Activated CD4-positive, CD25-positive, alpha-beta regulatory T cell treated with anti-CD3 and anti-CD28 coated beads, Interleukin-2, amount 50 U/mL, for 24 hours (primary cell): ENCODE data around the gene SPTBN1.

Experiments
- ATAC-seq, 2 donors: fragments of 150-1000 bp; cut with Tn5 transposase; one replicate each; pipeline ENCODE4 v1.10.0; 2021; ENCODE audit warnings: mild to moderate bottlenecking in 1 of 2, moderate library complexity in 1 of 2

The SPTBN1 gene

DNA sequence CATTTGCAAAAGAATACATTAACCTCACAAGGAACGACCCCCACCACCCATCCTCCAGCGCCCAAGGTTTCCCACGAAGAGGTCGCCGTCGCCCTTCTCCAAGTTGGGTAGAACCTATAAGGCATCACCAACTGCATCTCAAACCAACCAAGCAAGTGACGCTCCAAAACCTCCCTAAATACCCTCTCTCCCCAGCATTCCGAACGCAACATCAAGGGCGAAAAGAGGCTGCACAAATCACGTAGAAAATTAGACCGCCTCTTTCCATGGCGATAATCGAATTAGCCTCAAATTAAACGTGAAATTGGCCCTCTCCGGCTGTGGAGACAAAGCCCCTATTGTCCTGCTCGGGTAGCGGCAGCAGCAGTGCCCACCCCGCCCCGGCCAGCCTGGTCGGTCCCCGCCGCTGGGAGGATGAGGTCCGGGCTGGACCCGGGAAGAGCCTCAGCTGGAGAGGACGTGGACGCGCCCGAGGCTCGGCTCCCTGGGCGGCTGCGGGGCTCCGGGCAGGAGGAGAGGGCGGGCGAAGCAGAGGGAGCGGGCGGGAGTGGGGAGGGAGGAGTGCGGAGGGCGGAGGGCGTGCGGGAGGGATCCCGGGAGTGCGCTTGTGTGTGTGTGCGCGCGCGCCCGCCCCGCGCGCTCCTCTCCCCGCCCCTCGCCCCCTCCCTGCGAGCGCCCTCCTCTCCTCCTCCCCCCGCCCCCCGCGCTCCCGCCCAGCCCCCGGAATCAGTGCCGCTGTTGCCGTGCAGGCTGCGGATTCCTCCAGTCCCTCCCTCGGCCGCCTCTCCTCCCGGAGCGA is at the start of gene SPTBN1:
TSS of gene SPTBN1 (plus strand) at position 765 of the 799 bp plus-strand sequence. CDS start 70,092 bp downstream, outside the sequence.
- ATAC-seq, result peak; percentile 26 to 31

DNA sequence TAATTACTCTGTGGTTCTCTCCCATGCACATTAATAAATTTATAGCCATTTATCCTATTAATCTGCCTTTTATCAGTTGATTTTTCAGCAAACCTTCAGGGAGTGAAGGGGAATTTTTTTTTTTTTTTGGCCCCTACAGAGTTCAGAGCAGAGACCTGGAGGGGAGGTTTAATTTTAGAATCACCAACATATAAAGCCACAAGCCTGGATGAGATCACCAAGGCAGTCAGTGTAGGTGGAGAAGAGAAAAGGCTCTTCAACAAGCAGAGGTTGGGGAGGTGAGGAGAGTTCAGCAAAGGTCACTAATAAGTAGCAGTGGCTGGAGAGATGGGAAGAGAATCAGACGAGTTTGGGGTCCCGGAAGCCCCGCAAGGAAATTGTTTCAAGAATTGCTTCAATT is 48.4 kb upstream of the SPTBN1 start:
- no peak for ATAC-seq

DNA sequence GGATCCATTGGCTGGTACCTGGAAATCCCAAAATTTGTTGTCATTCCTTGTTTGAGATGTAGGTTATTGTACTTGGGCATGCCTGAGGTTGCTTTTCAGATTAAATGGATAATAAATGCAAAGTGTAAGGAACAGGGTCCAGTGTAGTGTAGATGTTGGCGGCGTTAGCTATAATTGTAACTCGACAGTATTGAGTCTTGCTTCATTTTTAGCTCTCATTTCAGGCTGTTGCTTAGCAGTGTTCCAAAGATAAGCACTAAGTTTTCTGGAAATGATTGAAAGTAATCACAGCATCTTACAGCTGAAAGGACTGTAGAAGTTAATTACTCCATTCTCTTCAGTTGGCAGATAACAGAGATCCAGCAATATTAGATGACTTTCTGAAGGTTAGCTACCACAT is 47.8 kb upstream of the SPTBN1 start:
- ATAC-seq, result no peak

DNA sequence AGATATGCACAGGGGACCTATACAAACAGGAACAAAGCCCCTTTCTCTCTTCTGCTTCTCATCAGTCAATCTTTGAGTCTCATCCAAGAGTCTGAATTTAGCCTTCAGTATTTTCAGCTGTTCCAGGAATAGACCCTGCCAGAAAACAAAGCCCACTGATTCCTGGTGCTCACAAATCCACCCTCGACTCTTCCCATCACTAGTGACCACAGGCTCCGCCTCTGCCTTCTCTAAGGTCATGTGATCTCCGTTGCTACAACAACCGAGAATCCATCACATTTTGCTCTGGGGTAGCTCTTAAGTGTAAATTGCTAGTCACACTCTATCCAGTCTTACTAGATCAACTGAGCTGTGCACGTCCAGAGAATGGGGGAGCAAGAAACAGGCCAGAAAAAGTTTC is 46.4 kb upstream of the SPTBN1 start:
- no peak for ATAC-seq

DNA sequence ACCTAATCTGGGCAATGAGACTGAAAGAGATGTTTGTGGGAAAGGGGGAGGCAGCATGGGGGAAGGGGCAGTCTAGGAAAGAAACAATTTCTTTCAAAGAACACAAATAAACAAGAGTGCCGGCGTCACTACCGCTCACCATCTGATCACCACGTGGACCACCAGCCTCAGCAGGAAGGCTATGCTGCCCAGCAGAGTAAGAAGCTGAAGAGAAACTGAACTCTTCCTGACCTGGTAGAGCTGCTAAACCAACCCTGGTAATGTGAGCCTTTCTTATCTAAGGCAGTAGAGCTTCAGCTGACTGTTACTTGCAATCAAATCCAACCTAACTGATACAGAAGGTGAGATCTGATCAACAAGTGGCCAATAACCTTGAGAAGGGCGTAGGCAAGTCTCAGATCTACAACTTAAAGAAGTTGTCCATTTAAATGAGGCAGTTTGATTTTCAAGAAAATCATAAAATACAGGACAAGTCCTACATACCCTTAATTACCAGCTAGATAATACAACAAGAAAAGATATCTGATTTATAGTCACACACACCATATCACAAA is 44.2 kb upstream of the SPTBN1 start:
- ATAC-seq, result no peak

DNA sequence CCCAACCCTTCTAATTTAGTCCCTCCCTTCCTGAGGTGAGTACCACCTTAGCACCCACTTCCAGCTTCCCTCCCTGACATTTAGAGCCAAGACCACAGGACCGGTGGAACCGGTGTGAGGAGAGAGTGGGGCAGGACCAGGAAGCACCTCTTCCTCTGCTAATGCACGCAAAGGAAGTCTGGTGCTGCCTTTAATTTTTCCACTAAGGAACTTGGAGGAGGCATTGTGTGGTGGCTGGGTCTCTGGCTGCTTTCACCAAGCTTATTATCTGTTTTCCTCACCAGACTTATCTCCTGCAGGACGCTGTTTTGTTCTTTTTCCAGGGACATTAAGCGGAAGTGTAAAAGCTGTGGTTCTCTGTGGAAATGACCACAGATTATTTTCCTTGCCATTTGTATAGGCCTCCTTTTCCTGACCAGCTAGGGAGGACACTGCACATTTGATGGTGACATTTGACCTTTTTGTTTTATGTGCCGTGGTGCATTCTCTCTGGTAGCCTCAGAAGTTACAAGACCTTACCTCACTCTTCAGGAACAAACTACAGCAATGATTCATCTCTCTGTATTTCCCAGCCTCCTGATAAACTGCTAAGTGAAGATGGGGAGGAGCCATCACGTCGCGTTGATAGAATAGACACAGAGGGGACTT is 39.8 kb upstream of the SPTBN1 start:
- ATAC-seq, result no peak

DNA sequence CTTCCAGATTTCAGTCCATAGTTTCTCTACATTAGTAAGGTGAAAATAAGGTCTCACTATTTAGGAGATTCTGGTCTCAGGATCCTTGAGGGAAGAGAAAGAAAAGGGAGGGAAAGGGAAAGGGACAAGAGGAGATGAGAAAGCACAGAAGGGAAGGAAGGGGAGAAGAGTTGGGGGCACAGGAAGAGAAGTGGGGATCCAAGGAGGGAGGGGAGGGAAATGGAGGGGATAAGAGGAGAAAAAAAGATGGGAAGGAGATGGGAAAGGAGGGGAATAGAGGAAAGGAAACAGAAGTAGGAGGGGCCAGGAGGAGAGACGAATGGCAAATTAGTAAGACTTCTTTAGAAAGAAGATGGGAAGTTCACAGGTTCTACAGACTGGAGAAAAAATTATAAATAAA is 39.2 kb upstream of the SPTBN1 start:
- ATAC-seq, result no peak

DNA sequence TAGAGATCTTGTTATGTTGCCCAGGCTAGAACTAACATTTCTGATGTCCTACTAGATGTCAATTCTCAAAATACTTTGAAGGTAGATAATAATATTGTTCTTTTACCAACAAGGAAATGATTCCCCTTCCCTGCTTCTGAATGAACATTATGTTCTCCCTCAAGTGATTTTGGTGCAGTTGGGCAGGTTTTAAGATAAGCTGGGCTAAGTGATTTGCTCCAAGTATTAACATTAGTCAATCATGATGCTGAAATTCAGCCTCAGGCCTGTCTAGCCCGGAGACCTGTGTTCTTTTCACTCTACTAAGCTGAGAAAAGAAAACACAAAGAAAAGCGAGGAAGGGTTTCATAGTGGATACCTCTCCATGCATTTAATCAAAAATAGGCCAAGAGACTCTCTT is 38.5 kb upstream of the SPTBN1 start:
- ATAC-seq, result no peak

DNA sequence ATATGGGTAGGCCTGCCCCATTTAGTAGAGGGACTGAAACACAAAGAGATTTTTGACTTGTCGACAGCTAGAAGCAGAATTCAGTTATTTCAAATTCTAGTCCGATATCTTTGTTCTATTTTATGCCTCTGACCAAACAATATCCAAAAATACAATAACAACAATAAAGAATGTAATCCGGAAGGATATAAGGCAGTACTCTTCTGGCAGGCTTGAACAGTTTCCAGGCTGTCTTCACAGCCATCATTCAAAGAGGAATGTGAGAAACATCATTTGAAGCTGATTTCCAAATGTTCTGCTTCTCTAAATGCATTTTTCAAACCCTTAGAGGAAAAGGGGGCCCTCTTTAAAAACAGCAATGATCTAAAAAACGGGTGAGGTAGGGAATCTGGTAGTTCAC is 36.7 kb upstream of the SPTBN1 start:
- no peak for ATAC-seq

DNA sequence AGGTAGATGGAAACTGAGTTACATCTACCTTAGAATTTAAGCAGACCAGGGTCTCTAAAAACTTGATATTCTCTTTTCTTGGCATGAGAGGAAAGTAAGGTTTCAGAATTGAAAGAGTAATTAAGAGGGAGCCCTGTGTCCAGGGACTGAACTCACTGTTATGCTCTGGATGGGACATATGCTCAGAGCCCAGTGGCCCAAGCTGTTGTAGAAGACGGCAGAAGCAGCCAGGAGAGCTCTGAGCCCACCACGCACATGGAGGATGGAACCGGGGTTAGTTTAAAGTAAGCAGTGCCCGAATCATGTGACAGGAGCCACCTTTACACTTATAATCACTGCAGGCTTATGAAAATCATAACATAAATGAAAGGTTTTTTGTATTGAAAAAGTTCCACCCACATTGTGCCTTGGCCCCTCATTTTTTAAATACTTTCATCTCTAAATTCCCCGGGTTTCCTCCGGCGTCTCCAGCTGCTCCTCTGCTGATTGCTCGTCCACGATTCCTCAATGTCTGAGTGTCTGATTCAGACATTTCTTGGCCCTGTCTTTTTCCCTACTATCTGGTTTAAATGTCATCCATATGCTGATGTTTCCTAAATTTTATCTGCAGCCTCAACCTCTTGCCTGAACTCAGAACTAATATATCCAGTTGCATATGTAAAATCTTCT is 36.1 kb upstream of the SPTBN1 start:
- no peak for ATAC-seq

DNA sequence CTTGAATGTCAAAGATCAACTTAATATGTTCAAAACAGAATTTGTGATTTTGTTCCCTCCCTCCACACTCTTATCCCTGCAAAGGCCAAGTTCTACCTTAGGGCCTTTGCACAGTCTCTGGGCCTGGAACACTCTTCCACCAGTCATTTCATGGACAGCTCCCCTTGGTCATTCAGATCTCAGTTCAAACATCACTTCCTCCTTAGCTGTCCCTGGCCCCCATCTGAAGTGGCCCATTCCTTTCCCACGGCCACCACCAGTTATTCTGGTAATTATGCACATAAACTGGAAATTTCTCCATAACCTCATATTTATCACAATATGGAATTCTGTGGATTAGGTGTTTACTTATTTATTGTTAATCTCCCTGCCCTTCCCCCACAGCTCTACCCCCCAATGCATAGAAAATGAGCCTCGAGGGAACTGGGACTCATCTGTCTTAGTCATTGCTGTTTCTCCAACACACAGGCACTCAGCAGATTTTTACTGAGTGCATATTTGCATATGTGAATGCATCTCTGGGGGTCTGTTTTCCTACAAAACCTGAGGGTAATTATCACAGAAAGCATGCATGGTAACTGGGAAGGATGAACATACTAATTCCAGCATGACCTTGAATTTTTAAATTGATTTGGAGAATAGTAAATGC is 35.5 kb upstream of the SPTBN1 start:
- no peak for ATAC-seq

DNA sequence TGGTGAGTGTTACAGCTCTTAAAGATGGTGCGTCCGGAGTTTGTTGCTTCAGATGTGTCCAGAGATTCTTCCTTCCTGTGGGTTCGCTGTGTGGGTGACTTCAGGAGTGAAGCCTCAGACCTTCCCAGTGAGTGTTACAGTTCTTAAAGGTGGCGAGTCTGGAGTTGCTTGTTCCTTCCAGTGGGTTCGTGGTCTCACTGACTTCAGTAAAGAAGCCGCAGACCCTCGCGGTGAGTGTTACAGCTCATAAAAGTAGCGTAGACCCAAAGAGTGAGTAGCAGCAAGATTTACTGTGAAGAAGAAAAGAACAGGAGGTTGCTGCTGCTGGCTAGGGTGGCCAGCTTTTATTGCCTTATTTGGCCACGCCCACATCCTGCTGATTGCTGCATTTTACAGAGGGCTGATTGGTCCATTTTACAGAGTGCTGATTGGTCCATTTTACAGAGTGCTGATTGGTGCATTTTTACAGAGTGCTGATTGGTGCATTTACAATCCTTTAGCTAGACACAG is 34.0 kb upstream of the SPTBN1 start:
- peak in 1 of 2 donors; percentile 43 for ATAC-seq

DNA sequence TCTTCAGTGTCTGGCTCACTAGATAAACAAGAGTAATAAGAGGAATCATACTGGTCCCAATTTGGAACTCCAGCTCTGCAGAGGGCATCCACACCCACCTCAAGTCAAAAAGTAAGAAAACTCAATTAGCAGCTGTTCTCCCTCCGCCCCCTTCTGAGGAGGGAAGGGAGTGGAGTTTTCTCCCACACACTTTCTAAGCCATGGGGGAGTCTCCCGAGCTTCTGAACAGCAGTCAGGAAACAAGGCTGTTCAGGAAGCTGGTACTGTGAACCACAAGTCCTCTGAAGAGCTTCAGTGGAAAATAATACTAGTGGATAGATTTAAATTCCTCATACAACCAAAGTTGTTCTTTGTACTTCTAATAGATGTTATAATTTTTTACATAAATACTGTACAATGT is 32.9 kb upstream of the SPTBN1 start:
- no peak for ATAC-seq

DNA sequence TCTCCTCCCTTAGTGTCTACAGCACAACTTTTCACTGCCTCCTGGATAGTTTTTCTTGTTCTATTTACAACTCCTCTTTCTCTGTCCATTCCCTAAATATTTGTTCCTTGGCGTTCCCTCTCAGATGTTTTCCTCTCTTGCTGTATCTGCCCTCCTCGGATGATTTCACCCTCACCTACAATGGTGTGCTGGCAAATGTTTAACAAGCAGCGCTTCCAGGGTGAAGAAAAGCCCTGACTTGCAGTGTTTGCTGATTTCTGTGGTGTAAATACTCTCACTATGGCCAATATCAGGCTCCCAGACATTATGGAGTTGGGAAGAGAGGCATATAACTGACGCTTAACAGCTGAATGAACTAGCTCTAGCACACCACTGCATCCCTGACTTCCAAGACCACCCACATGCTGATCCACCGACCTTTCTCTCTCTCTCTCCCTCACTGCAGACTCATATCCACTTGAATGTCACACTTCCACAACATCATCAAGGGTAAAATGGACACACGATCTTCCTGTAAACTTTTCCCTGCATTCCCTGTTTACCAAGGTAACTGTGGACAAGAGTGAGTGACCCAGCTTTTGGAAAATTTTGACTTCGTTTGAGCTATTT is 31.5 kb upstream of the SPTBN1 start:
- ATAC-seq, result no peak

DNA sequence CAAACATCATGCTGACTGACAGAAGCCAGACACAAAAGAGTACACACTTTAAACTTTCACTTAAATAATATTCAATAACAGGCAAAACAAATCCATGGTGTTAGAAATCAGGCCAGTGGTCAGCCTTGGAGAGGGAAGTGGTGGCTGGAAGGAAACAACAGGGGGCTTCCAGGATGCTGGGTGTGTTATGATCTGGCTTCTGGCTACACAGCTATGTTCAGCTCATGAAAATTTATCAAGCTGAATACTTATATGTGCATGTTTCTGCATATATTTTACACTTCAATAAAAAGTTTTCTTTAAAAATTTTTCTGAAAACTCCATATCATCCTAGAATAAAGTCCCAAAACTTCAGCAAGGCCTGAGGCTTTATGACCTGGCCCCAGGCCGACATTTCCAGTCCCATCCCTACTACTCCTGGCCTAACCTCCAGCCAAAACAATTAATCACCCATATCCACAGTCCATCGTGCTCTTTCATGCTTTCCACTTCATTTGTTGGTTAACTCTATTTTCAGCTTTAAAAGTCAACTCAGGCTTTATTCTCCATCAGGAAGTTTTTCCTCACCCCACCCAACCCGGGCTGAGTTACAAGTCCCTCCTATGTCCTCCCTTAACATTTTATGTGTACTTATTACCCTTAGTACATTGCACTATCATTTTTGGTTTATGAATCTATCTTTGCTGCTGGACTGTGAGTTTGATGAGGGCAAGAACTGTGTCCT is 27.9 kb upstream of the SPTBN1 start:
- ATAC-seq, result no peak

DNA sequence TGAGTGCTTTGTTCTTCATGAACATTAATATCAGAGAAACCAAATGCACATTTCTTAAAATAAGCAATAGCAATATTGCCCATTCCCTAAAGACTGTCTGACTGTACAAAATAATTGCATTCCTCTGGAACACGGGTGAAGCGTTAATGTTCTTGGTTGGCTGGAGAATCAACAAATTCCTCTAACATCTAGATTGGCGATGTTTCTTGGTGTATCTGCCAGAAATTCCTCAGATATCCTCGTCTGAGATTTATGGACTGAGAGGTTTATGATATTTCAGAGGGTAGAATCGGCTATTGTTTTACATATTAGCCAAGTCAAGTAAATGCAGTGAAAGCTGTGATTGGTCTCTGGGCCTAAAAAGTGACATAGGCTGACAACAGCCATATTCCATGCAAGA is 27.1 kb upstream of the SPTBN1 start:
- ATAC-seq, result no peak

DNA sequence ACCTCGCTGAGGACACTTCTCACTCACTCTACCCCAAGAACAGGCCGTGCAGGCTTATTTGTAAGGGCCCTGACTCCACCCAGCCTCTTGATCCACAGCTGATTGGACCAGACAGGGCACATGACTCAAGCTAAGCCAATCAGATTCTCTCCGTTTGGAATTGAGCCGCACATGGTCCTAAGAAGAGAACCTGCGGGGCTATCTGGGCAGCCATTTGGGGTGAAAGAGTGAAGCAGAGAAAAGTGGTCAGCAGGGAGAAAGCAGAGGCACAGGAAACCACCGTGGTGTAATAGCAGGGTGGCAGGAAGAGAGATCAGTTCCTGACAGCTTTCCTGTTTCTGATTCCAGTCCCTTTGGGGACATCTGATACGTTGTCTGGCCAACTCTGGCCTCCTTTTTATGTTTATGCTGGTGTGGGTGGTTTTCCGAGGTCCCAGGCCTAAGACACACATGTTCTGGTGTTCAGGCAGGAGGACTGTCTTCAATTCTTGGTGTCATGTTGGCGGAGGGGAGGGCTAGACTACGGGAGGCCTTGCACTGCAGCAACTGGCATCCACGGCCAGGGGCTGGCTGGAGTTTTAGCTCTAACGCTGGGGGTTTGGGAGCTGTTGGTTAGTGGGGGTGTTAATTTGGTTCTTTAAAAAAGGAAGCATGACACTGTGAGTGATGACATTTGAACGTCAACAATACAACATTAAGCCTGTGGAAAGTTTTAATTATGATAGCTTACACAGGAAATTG is 26.1 kb upstream of the SPTBN1 start:
- ATAC-seq, result no peak

DNA sequence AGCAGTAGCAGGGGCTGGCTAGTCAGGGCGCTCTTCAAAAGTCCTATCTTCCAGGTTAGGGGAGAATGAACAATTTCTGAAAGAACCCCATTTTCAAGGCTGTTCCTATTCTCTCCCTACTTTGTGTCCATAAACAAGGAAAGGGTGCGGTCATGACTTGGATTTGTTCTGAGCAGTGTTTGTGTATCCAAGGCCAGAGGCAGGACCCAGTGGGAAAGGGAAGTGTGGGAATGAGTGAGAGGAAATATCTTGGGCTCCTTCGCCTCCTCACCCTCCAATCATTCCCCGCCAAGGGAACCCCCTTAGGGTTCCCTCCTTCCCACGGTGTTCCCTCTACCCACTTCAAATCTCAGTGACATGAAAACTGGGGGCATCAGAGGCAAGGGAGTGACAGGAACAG is 25.5 kb upstream of the SPTBN1 start:
- no peak for ATAC-seq

DNA sequence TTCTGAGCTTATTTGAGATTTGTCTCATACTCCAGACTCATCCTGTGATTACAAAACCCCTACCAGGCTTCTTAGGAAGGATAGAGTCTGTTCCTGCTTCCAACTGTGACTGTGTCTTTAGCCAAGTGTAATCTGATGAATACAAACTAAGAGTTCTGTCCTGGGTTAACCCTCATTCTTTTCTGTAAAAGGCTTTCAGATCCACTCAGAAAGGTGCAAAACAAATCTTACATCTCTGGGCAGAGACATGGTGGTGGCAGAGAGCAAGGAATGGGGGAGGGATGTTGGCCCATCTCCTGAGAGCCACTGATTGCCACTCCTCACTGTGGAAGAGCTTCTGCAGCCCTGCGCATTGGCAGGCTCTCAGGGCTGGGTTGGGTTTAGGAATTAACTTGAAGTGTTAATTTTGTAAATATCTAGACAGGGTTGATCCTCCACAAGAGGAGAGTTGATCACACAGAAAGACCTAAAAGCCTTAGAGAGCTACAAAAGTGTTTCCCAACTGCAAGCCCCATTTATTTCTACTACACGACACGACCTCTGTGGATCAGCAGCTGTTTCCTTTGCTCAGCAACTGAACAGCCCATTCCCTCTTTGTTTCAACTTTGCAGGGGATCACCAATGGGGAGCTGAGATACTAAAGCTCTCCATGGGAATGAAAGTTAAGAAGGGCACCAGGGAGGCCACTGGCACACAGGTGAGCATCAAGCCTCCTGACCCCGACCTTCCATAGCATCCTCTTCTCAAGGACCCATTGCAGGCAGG is 23.7 kb upstream of the SPTBN1 start:
- ATAC-seq, result no peak

DNA sequence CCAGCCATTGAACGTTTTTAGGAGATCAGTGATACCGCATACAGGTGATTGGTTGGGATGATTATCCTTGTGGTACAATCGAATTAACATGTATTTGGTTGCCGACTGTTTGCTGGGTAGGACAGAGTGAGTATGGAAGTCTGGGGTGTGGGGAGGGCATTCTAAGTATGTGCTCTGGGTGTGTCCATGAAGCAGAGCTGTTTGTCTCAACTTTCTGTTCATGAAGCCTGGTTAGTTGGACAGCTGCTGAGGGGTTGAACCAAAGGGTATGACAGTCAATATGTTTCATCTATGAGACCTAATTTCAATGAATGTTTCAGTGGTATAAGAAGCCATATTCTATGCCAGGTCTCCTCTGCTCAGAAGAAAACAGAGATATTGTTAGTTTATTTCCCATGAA is 21.9 kb upstream of the SPTBN1 start:
- ATAC-seq, result no peak
